Astrocyte (in vitro differentiated cells and primary cell): ENCODE data around the gene LCLAT1. TPM values are rescaled to one million over a fixed set of nuclear protein-coding genes. Genes with fewer than 3 reads are reported as not detected.

Experiments used
- DNase-seq: peaks from one replicate; pipeline ENCODE4 v3.0.0-alpha.2; 2010; ENCODE audit warnings: low read depth
- FAIRE-seq: peaks from 2 replicates; lab custom pipeline; 2011; peaks lifted over from hg19 to GRCh38; lab: Jason Lieb, UNC
- H2AFZ ChIP-seq: 2 replicates; pipeline ENCODE4 v1.6.0; 2012; ENCODE audit warnings: low read depth, low read length, inconsistent platforms
- H3K27ac ChIP-seq: 2 replicates; pipeline ENCODE4 v1.5.1; 2011; ENCODE audit warnings: low read depth, low read length, inconsistent platforms
- H3K27me3 ChIP-seq: 2 replicates; pipeline ENCODE4 v1.6.0; 2011; ENCODE audit warnings: low read length, inconsistent platforms; ENCODE audit not compliant: insufficient read depth
- H3K36me3 ChIP-seq: 2 replicates; pipeline ENCODE4 v1.5.1; 2011; ENCODE audit warnings: low read length, inconsistent platforms; ENCODE audit not compliant: insufficient read depth
- H3K4me1 ChIP-seq: 2 replicates; pipeline ENCODE4 v1.5.1; 2011; ENCODE audit warnings: low read length, inconsistent platforms; ENCODE audit not compliant: insufficient read depth
- H3K4me2 ChIP-seq: 2 replicates; pipeline ENCODE4 v1.6.0; 2012; ENCODE audit warnings: low read length, inconsistent platforms
- H3K4me3 ChIP-seq: 2 replicates; pipeline ENCODE4 v1.5.1; 2011; ENCODE audit warnings: low read depth, mild to moderate bottlenecking, low read length, inconsistent platforms; ENCODE audit not compliant: insufficient read depth
- H3K79me2 ChIP-seq: 2 replicates; pipeline ENCODE4 v1.6.0; 2012; ENCODE audit warnings: mild to moderate bottlenecking, low read length, inconsistent platforms; ENCODE audit not compliant: insufficient read depth
- H3K9ac ChIP-seq: 2 replicates; pipeline ENCODE4 v1.6.0; 2012; ENCODE audit warnings: mild to moderate bottlenecking, low read length, inconsistent platforms
- H3K9me3 ChIP-seq: 2 replicates; pipeline ENCODE4 v1.5.1; 2012; ENCODE audit warnings: low read depth, mild to moderate bottlenecking, low read length, inconsistent platforms; ENCODE audit not compliant: insufficient read depth
- H4K20me1 ChIP-seq: 2 replicates; pipeline ENCODE4 v1.6.0; 2012; ENCODE audit warnings: low read length, inconsistent platforms; ENCODE audit not compliant: insufficient read depth
- H3K27ac Mint-ChIP-seq: one replicate; pipeline ENCODE4 v1.8.0; 2021; ENCODE audit warnings: mild to moderate bottlenecking, mixed read lengths; ENCODE audit not compliant: unreplicated experiment
- H3K27me3 Mint-ChIP-seq: one replicate; pipeline ENCODE4 v1.8.0; 2021; ENCODE audit warnings: low read depth, mixed read lengths; ENCODE audit not compliant: unreplicated experiment
- H3K36me3 Mint-ChIP-seq: one replicate; pipeline ENCODE4 v1.8.0; 2021; ENCODE audit warnings: low read depth, mixed read lengths; ENCODE audit not compliant: unreplicated experiment
- H3K4me1 Mint-ChIP-seq: one replicate; pipeline ENCODE4 v1.8.0; 2021; ENCODE audit warnings: low read depth, mixed read lengths; ENCODE audit not compliant: unreplicated experiment
- H3K4me3 Mint-ChIP-seq: one replicate; pipeline ENCODE4 v1.8.0; 2021; ENCODE audit warnings: mild to moderate bottlenecking, moderate library complexity, mixed read lengths; ENCODE audit not compliant: unreplicated experiment
- H3K9me3 Mint-ChIP-seq: one replicate; pipeline ENCODE4 v1.8.0; 2021; ENCODE audit warnings: mild to moderate bottlenecking, mixed read lengths; ENCODE audit not compliant: unreplicated experiment
- EZH2 ChIP-seq: IDR thresholded peaks from 2 replicates; pipeline ENCODE4 v1.6.1; 2012; ENCODE audit warnings: mild to moderate bottlenecking, low read length, inconsistent platforms; ENCODE audit not compliant: insufficient read depth
- total RNA-seq: library from RNA; stranded (reverse); gene quantifications from 2 replicates; pipeline ENCODE4 v1.2.1, GENCODE V29; 2021
- TF ChIP-seq, protein P1 (sequence below): IDR thresholded peaks from 2 replicates; pipeline ENCODE4 v1.5.1; 2011; ENCODE audit warnings: low read depth, mild to moderate bottlenecking, inconsistent platforms, low read length, moderate library complexity; ENCODE audit not compliant: insufficient read depth

The LCLAT1 gene
- total RNA-seq, 1 donor from 2014 or later = 17.5 TPM

DNA sequence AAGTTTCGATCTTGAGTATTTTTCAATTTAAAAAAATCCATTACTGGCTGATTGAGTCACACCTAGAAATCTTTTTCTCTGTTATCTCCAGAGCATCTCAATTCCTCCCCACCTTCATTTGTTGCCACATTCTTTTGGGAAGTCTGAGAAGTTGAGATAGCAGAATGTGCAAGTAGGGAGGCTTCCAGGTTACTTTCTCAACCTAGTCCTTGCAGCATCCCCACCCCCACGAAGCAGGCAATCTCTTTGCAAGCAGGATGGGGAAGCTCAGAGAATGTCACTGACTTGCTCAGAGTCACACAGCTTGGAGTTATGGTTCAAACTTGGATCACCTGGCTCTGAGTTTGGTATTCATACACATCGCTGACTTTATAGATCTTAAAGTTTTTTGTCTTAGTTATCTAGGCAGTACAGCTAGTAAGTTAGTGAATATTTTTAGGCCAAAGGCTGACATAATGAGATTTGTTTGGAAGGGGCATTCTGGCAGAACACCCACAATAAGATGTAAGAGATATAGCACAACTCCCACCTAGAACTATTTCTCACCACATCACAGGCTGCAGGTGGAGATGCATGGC, 25.9 kb upstream of the LCLAT1 start:
- Histone ChIP-seq H3K27ac (peak overlapping the region; percentile 43), H3K4me2 (peak overlapping the region; percentile 75), H3K4me3 (no peak overlapping the region), H3K36me3 (no peaks in the 10 kb centered on the region), H3K9ac (peak overlapping the region; percentile 40), H3K27me3 (no peaks in the 10 kb centered on the region), H3K79me2 (no peaks in the 10 kb centered on the region), H3K9me3 (no peaks in the 10 kb centered on the region), H4K20me1 (no peaks in the 10 kb centered on the region), H3K4me1 (peaks cover 19% of the 10 kb centered on the region), H2AFZ (peak overlapping the region; percentile 46)
- Mint-ChIP-seq H3K9me3 (no peaks in the 10 kb centered on the region), H3K27ac (peak overlapping the region; percentile 95), H3K36me3 (no peaks in the 10 kb centered on the region), H3K4me3 (no peak overlapping the region), H3K27me3 (no peaks in the 10 kb centered on the region), H3K4me1 (peaks cover 24% of the 10 kb centered on the region)
- DNase-seq (no peak), FAIRE-seq (no peak)
- TF ChIP-seq, protein P1, sequence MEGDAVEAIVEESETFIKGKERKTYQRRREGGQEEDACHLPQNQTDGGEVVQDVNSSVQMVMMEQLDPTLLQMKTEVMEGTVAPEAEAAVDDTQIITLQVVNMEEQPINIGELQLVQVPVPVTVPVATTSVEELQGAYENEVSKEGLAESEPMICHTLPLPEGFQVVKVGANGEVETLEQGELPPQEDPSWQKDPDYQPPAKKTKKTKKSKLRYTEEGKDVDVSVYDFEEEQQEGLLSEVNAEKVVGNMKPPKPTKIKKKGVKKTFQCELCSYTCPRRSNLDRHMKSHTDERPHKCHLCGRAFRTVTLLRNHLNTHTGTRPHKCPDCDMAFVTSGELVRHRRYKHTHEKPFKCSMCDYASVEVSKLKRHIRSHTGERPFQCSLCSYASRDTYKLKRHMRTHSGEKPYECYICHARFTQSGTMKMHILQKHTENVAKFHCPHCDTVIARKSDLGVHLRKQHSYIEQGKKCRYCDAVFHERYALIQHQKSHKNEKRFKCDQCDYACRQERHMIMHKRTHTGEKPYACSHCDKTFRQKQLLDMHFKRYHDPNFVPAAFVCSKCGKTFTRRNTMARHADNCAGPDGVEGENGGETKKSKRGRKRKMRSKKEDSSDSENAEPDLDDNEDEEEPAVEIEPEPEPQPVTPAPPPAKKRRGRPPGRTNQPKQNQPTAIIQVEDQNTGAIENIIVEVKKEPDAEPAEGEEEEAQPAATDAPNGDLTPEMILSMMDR = no peak
- no peak for TF ChIP-seq EZH2

DNA sequence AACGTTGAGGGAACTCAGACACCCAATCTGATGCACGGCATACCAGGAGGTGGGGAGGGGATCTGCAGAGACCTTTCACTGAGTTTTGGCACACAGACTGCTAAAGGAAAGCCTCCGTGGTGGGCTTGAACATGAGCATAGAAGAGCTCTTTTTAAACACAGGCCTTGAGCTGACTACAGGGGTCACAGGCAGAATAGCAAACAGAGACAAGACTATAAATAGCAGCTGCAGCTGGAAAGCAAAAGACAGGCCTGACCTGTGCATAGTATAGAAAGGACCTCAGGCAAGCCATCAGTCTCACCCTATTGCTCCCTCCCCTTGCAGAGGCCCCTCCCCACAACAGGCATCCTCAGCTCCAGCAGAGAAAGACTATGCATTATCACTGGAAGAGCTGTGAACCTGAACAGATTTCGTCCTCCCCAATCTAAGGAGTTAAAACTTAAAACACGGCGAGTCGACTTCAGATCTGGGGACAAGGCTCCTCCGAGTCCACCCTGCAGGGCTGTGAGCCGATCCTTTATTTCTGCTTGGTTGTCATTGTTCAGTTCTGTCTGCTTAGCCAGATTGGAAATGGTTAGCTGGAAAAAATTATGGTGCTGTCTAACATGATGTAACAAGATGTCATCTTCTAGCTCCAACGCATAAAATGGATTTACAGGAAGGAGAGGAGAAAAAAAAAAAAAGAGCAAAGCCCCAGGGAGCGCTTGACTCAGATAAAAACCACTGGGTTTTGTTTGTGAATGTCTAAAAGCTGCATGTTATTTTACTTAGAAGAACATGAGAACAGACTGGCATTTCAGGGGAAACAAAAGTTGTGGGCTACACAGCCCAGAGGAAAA, 25.2 kb upstream of the LCLAT1 start:
- Histone ChIP-seq H3K27ac (peak overlapping the region; percentile 47), H3K4me1 (peaks cover 19% of the 10 kb centered on the region), H3K4me3 (no peak overlapping the region), H3K36me3 (no peaks in the 10 kb centered on the region), H3K9ac (peak overlapping the region; percentile 40), H3K79me2 (no peaks in the 10 kb centered on the region), H4K20me1 (no peaks in the 10 kb centered on the region), H2AFZ (peak overlapping the region; percentile 46), H3K4me2 (peak overlapping the region; percentile 75), H3K27me3 (no peaks in the 10 kb centered on the region), H3K9me3 (no peaks in the 10 kb centered on the region)
- H3K27ac Mint-ChIP-seq = peak overlapping the region; percentile 95
- no peaks in the 10 kb centered on the region for H3K9me3 Mint-ChIP-seq
- FAIRE-seq = peak; percentile 29
- H3K4me3 Mint-ChIP-seq = no peak overlapping the region
- no peaks in the 10 kb centered on the region for H3K27me3 Mint-ChIP-seq
- TF ChIP-seq, protein P1 = no peak
- no peak for TF ChIP-seq EZH2
- no peaks in the 10 kb centered on the region for H3K36me3 Mint-ChIP-seq
- peak; percentile 55 for DNase-seq
- H3K4me1 Mint-ChIP-seq = peaks cover 23% of the 10 kb centered on the region
